ENCODE measurements around the gene ESPNL.

- TF ChIP-seq CTCF (IDR thresholded peaks at IDR 0.05) (no peak), EP300 (IDR thresholded peaks at IDR 0.05) (no peak)
These were observed 23.9 kb downstream of the ESPNL start for GRCh38 chr2:238123991-238124470.

All from tibial nerve (tissue), 4 donors.